ENCODE measurements around the gene PLCG1. TPM values are rescaled to one million over a fixed set of nuclear protein-coding genes. Genes with fewer than 3 reads are reported as not detected.

PLCG1 gene
- polyA plus RNA-seq, 2 of the 4 experiments (the other 2 are of a cell fraction), result 22.0 to 65.0 TPM

GRCh38 chr20:41205313-41205712 lies 68.0 kb downstream of the PLCG1 start:
- ATAC-seq (no peak), DNase-seq (ENCODE audit: low read depth in 1 of 2, low spot score in 1 of 2) (no peak), FAIRE-seq (no peak)
- H3K4me3 ChIP-seq, result no peak overlapping the region
- 76% methylated on average over 10 of the region's 11 CpGs for whole genome bisulfite sequencing (ENCODE audit: missing lambda C conversion rate)
- ChIA-PET CTCF (interaction anchor here (4.4 kb wide), 1 partner anchor 33 kb away, joined by 16 read pairs; no protein-coding TSS in a partner anchor), POLR2A (no interaction called here)
- H3K4me2 ChIP-seq, result no peak overlapping the region
- no peaks in the 10 kb centered on the region for H3K9me3 ChIP-seq
- no peak for TF ChIP-seq REST (IDR thresholded peaks at IDR 0.05)
- no peak for TF ChIP-seq EHMT2 (IDR thresholded peaks at IDR 0.05; ENCODE audit: low read depth)
- TF ChIP-seq ZNF302 (CRISPR knock-in tag; IDR thresholded peaks at IDR 0.05), result no peak
- no peak for TF ChIP-seq MAX (IDR thresholded peaks at IDR 0.05)
- TF ChIP-seq ESRRA (IDR thresholded peaks at IDR 0.05; ENCODE audit: borderline replicate concordance, low read length), result no peak
- TF ChIP-seq JUNB (IDR thresholded peaks at IDR 0.05), result no peak
- TF ChIP-seq ZFP36 (IDR thresholded peaks at IDR 0.05; ENCODE audit: borderline replicate concordance, partially characterized antibody), result no peak
- no peak for TF ChIP-seq HOXB5 (CRISPR knock-in tag; IDR thresholded peaks at IDR 0.05)
- TF ChIP-seq MYC (IDR thresholded peaks at IDR 0.05; ENCODE audit: borderline replicate concordance, low read length), result no peak
- no peak for TF ChIP-seq FOXS1 (CRISPR knock-in tag; IDR thresholded peaks at IDR 0.05)
- TF ChIP-seq ELK1 (IDR thresholded peaks at IDR 0.05; ENCODE audit: low read depth, low read length), result no peak
- no peaks in the 10 kb centered on the region for H3K4me1 ChIP-seq
- H3K27ac ChIP-seq, result no peak overlapping the region

- no peak overlapping the region for H3K4me3 ChIP-seq
- POLR2A ChIA-PET, result no interaction called here
- H3K9me3 ChIP-seq, result no peaks in the 10 kb centered on the region
- H3K4me1 ChIP-seq, result no peaks in the 10 kb centered on the region
- CTCF ChIA-PET, result interaction anchor here (1.0 to 1.9 kb wide), 4 partner anchors 10 to 46 kb away, joined by 3 to 7 read pairs (median 3); no protein-coding TSS in a partner anchor
- ATAC-seq (peak; percentile 24 to 38; a peak in 3 of 6 replicates), DNase-seq (ENCODE audit: low read depth in 1 of 2, low spot score in 1 of 2) (no peak), FAIRE-seq (no peak)
- no peak overlapping the region for H3K27ac ChIP-seq
- 56% methylated on average over 1 of the region's 1 CpG for WGBS (ENCODE audit: missing lambda C conversion rate)
- TF ChIP-seq POLR2AphosphoS2 (conservative IDR thresholded peaks at IDR 0.05; ENCODE audit: low read length) (no peak), HMGXB4 (CRISPR knock-in tag; IDR thresholded peaks at IDR 0.05; ENCODE audit: borderline replicate concordance) (no peak), REST (IDR thresholded peaks at IDR 0.05) (no peak), MAX (IDR thresholded peaks at IDR 0.05) (no peak), NR3C1 (IDR thresholded peaks at IDR 0.05) (no peak), HOXB5 (CRISPR knock-in tag; IDR thresholded peaks at IDR 0.05) (no peak), RARB (CRISPR knock-in tag; IDR thresholded peaks at IDR 0.05) (no peak), RNF2 (IDR thresholded peaks at IDR 0.05; ENCODE audit: borderline replicate concordance, low read depth) (no peak), GATA3 (IDR thresholded peaks at IDR 0.05; ENCODE audit: borderline replicate concordance) (no peak), MAFK (IDR thresholded peaks at IDR 0.05; ENCODE audit: partially characterized antibody) (no peak), BHLHE40 (IDR thresholded peaks at IDR 0.05; ENCODE audit: low read depth, low read length) (no peak), HEYL (CRISPR knock-in tag; IDR thresholded peaks at IDR 0.05) (no peak), KDM1A (IDR thresholded peaks at IDR 0.05; ENCODE audit: low read depth) (no peak), HDAC2 (IDR thresholded peaks at IDR 0.05) (no peak), HES2 (IDR thresholded peaks at IDR 0.05) (no peak), CEBPB (IDR thresholded peaks at IDR 0.05) (no peak), CHD4 (IDR thresholded peaks at IDR 0.05; ENCODE audit: borderline replicate concordance) (no peak), HOXB13 (CRISPR knock-in tag; IDR thresholded peaks at IDR 0.05; ENCODE audit: low read depth) (no peak)
- no peak overlapping the region for H3K4me2 ChIP-seq
Measured at GRCh38 chr20:41213150-41213820, 75.9 kb downstream of the PLCG1 start.
